Neuron (in vitro differentiated cells): Measurements from ENCODE around the gene ABAT.
"Not testable (repeated sequence)": the region's sequence is repeated elsewhere in the genome, so short reads cannot be mapped to it uniquely, and the experiment has no call there.

Experiments used
- H2AFZ ChIP-seq: one replicate; pipeline ENCODE4 v1.6.1; 2013; ENCODE audit warnings: low read depth, mild to moderate bottlenecking, inconsistent platforms, low read length, moderate library complexity
- H3K27me3 ChIP-seq: one replicate; pipeline ENCODE4 v1.6.1; 2013; ENCODE audit warnings: low read length; ENCODE audit not compliant: insufficient read depth
- H3K36me3 ChIP-seq: one replicate; pipeline ENCODE4 v1.6.1; 2013; ENCODE audit warnings: low read length; ENCODE audit not compliant: insufficient read depth
- H3K4me1 ChIP-seq: one replicate; pipeline ENCODE4 v1.6.1; 2013; ENCODE audit warnings: low read length; ENCODE audit not compliant: insufficient read depth
- H3K4me3 ChIP-seq: 2 replicates; pipeline ENCODE4 v1.5.1; 2013; ENCODE audit warnings: mild to moderate bottlenecking, low read length, moderate library complexity
- H3K9me3 ChIP-seq: one replicate; pipeline ENCODE4 v1.6.1; 2013; ENCODE audit warnings: low read length

ABAT gene

DNA sequence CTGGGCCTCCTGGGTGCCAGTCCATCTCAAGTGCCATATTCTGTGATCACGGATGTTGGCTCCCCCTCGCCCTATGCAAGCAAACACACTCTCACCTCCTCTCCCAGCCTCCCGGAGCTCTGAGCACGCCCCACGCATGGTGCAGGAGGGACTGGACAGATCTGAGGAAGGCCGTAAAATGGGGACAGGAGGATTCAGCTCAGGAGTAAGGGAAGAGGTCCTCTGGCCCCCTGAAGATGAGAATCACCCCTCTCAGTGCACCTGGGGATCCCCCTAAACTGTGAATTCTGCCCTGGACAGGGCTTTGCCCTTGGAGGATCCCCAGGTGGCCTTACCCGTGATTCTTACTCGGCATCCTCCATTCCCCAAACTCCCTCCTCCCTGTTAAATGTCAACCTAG is 107.4 kb downstream of the ABAT start:
- no peak overlapping the region for H3K4me3 ChIP-seq
- H3K36me3 ChIP-seq = peaks cover 63% of the 10 kb centered on the region
- no peaks in the 10 kb centered on the region for H3K27me3 ChIP-seq
- H3K9me3 ChIP-seq = no peaks in the 10 kb centered on the region
- H3K4me1 ChIP-seq = no peaks in the 10 kb centered on the region
- no peak overlapping the region for H2AFZ ChIP-seq

DNA sequence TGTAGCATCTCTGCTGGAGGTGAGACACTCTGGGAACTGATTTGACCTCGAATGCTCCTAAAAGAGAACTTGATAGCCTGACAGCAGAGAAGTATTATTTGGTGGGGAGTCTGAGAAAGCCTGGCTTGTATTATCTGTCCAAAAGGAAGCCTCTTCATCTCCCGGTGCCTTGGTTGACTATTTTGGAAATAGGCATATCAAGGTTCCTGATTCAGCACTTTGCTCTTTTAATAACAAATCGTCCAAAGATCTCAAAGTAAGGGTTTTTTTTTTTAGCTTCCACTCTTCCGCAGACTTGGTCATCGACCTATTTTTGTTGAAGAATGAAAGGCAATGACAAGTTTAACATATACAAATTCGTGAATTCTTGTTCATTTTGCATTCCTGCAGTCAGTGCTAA is 108.3 kb downstream of the ABAT start:
- H2AFZ ChIP-seq = no peak overlapping the region
- H3K4me3 ChIP-seq = no peak overlapping the region
- no peaks in the 10 kb centered on the region for H3K9me3 ChIP-seq
- H3K4me1 ChIP-seq = no peaks in the 10 kb centered on the region
- peaks cover 56% of the 10 kb centered on the region for H3K36me3 ChIP-seq
- H3K27me3 ChIP-seq = no peaks in the 10 kb centered on the region

DNA sequence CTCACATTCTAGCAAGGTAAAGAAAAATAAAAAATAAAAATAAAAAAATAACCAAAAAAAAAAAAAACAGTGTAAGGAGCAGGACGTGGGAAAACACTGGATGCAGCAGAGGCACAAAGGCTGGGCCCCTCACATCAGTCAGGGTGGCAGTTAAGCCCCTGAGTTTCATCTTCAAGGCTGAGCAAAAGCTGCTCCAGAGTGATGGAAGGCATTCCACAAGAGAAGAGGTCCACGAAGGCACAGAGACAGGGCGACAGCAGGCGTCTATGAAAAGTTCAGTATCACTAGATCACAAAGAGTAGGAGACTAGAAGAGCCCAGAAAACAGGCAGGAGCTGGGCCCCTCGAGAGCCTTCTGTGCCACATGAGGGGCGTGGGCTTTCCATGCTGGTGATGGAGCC is 111.0 kb downstream of the ABAT start:
- Histone ChIP-seq H3K27me3 (no peaks in the 10 kb centered on the region), H3K4me3 (no peak overlapping the region), H3K9me3 (no peaks in the 10 kb centered on the region), H3K4me1 (no peaks in the 10 kb centered on the region), H3K36me3 (peaks cover 31% of the 10 kb centered on the region), H2AFZ (no peak overlapping the region)

DNA sequence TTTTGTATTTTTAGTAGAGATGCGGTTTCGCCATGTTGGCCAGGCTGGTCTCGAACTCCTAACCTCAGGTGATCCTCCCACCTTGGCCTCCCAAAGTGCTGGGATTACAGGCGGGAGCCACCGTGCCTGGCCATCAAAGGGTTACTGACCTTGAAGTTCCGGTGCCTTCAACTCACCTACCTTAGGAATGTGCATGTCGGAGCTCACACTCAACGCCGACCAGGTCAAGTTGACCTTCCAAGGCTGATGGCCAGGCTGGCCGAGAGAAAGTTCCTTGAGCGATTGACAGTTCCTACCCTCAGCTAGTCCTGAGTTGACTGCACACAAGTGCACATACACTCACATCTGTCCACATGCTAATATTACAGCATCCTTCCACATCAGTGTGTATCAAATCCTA is 111.9 kb downstream of the ABAT start:
- not testable (repeated sequence) for H3K27me3 ChIP-seq, H3K4me1 ChIP-seq, H3K9me3 ChIP-seq, H3K4me3 ChIP-seq, H2AFZ ChIP-seq
- peaks cover 22% of the 10 kb centered on the region for H3K36me3 ChIP-seq

DNA sequence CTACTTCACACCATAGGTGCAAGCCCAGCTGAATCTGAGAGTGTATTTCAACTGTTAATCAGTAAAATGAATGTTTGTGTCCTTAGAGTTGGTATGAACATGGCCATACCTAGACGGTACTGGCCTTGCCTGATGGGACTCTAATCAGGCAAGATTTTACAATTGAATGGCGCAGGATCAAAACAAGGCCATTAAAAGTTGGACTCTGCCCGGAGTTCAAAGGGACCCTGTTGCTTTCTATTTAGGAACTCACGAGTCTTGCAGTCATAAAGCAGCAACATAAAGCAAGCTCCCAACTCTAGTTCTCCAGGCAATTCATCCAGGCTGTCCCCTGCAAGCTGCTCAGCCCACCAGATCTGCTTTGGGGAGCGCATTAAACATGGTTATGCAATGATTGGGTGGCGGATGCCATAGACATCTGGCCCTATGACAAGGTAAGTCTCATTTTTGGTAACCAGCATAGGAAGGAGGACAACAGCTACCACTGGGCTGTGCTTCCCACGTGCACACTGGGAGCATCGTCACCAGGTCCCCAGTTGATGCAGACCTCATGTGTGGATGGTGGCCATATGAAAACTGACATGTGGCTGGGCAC is 114.3 kb downstream of the ABAT start:
- no peaks in the 10 kb centered on the region for H3K4me1 ChIP-seq
- H3K27me3 ChIP-seq = no peaks in the 10 kb centered on the region
- no peaks in the 10 kb centered on the region for H3K9me3 ChIP-seq
- no peak overlapping the region for H3K4me3 ChIP-seq
- H2AFZ ChIP-seq = no peak overlapping the region
- H3K36me3 ChIP-seq = peaks cover 5% of the 10 kb centered on the region

DNA sequence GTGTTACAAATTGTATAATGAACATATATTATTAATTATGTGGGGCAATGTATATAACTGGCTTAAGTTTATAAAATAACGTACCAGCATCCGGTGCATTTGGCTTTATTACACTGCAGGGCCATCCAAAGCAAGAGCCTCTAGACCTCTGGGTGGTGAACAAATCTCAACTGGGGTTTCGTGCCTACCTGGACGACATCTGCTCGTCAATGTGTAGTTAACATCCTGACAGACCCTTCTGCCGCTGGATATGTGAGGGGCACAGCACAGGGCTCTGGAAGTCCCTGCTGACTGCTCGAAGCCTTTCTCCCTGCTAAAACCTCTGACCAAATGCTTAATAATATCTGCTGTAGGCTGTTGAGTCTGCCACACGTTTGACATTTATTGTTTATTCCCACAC is 120.7 kb downstream of the ABAT start:
- H3K9me3 ChIP-seq = no peaks in the 10 kb centered on the region
- H3K27me3 ChIP-seq = no peaks in the 10 kb centered on the region
- peaks cover 4% of the 10 kb centered on the region for H3K36me3 ChIP-seq
- H3K4me1 ChIP-seq = peaks cover 23% of the 10 kb centered on the region
- H2AFZ ChIP-seq = no peak overlapping the region
- H3K4me3 ChIP-seq = no peak overlapping the region

DNA sequence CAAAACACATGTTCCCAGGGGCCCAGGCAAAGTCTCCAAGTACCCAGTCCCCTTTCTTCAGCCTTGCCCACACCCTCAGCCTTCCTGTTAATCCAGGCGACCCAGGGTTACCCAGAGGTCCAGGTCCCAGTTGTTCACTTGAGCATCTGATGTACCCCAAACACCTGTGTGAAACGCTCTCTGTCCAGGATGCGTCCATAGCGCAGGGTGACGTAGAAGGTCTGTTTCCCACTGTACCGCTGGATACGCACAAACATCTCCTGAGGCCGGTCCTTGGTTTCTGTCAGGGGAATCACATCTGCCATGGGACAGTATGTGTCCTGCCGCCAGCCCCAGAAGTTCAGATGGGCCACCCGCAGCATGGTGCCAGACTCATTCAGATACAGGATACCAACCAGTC is 121.4 kb downstream of the ABAT start:
- Histone ChIP-seq H3K27me3 (no peaks in the 10 kb centered on the region), H3K4me3 (no peak overlapping the region), H3K36me3 (peaks cover 7% of the 10 kb centered on the region), H3K4me1 (peaks cover 23% of the 10 kb centered on the region), H2AFZ (no peak overlapping the region), H3K9me3 (no peaks in the 10 kb centered on the region)

DNA sequence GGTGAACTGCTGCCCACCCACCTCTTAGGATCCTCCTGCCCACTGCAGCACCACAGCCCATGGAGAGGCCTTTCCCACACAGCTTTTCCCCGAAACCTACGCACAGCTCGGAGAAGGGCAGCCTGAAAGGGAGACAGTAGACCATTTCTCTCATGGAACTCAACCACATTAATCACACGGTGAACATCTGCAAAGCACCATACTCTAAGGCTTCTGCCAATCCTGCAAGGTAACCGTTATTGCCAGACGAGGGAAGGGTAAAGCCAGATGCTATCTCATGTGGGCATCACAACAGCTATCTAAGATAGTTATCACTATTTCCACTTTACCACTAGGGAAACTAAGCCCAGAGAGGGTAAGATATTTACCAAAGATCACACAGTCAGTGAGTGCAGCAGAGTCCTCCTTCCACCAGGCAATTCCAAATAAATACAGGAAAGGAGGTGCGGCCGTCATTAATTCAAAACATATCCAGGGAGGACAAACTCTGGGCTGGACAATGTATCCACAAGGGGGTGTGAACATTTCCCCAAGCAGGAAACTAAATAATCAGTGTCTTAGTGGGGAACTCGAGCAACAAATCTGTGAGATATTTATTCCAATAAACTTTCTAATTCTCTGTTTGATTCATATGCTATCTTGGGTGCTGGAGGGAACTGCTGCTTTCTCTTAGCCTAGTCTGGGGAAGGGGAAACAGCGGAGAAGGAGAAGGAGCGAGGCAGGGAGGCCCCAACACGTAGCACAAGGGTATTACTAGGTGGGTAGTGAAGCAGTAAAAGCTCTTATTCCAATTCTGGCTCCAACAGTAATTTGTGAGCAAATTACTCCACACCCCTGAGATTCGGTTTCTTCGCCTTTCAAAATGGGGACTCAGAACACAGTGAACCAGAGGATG is 122.3 kb downstream of the ABAT start:
- no peaks in the 10 kb centered on the region for H3K27me3 ChIP-seq
- no peak overlapping the region for H2AFZ ChIP-seq
- no peaks in the 10 kb centered on the region for H3K9me3 ChIP-seq
- peak overlapping the region; percentile 92 for H3K4me3 ChIP-seq
- peaks cover 23% of the 10 kb centered on the region for H3K4me1 ChIP-seq
- peaks cover 7% of the 10 kb centered on the region for H3K36me3 ChIP-seq

DNA sequence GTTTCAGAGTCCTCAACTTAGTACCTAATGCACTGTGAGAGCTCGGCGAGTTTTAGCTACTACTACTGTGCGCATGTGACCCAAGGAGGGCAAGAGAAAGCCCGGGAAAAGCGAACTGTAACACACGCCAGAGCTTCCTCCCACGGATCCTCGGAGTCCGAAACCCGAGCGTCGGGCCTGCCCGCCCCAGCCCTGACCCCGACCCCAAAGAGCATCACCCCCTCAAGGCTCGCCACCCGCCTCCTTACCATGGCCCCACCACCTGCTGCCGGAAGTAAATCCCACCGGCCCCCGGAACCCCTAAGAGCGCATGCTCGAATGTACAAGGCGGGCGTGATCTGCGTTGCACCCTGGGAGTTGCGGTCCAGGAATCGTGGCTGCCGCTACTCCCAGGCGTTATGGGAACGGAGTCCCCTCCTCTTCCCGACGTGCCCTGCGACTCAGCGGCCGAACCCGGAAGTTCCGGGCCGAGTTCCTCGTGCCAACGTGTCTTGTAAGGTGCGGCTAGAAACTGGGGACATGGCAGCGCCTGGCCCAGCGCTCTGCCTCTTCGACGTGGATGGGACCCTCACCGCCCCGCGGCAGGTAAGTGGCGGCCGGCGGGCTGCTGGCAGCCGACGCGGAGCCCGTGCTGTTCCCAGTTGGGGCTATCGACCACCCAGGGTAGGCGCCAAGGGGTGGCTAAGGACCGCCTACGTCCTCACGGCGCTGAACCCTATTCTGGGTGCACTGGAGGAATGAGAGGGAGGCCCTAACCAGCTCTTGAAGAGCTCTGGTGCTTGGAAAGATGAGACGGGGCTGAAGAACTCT is 123.2 kb downstream of the ABAT start, which contains the start of the genes PMM2 and TMEM186:
Gene PMM2, plus strand, starts transcription at position 476 of the 810 bp plus-strand sequence. Its CDS starts 44 bp downstream, at position 520.
Gene TMEM186, minus strand, starts transcription at position 276 of the 810 bp plus-strand sequence. Its CDS starts 25 bp downstream, at position 251.
- Histone ChIP-seq H3K9me3 (no peaks in the 10 kb centered on the region), H3K4me1 (peaks cover 23% of the 10 kb centered on the region), H3K36me3 (peaks cover 16% of the 10 kb centered on the region), H2AFZ (peak within 1 kb of the TSS; percentile 27), H3K27me3 (no peaks in the 10 kb centered on the region), H3K4me3 (peak within 1 kb of the TSS; percentile 92)

DNA sequence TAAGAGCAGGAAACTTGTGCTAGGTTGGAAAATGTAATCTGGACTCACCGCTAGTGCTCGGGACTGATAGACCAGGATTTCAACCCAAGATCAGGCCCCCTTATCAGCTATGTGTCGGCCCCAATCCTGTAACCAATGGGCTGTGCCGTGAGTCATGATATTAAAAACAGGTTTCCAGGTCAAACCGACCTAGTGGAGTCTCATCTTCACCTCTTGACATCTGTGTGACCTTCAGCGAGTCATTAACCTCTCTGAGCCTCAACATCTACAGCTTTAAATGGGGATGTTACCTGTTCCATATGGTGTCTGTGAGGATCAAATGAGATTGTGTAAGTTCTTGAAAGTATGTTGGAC is 123.7 kb downstream of the ABAT start:
- peaks cover 20% of the 10 kb centered on the region for H3K36me3 ChIP-seq

DNA sequence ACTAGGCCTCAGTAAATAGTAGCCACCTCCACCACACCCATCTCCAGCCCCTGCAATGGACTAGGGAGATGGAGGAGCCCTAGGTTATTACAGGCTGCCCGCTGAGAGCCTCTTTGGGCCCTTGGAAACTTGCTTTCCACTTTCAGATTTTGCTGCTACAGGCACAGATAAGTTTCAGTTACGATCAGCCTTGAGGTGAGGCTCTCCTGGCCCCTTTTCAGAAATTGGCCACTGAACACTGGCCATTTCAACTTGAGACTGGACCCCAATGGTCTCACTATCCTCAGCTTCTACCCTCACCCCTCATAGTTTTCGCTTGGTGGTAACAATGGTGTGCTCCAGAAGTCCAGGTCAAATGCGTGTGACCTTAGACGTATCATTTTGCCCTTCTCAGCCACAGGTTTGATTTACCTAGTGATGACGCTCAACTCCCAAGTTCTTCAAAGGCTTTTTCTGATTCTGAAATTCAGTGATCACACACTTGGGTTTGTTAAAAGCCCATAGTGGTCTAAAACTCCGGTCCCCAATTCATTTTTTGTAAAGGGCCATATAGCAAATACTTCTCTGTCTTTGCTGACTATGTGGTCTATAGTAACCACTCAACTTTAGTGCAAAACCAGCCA is 124.2 kb downstream of the ABAT start:
- no peaks in the 10 kb centered on the region for H3K9me3 ChIP-seq
- peak overlapping the region; percentile 92 for H3K4me3 ChIP-seq
- peaks cover 23% of the 10 kb centered on the region for H3K36me3 ChIP-seq
- H3K4me1 ChIP-seq = peaks cover 23% of the 10 kb centered on the region
- no peaks in the 10 kb centered on the region for H3K27me3 ChIP-seq
- H2AFZ ChIP-seq = no peak overlapping the region

More for the DNA sequence above, 123.7 kb downstream of the ABAT start:
- Histone ChIP-seq H3K9me3 (no peaks in the 10 kb centered on the region), H2AFZ (peak overlapping the region; percentile 27), H3K27me3 (no peaks in the 10 kb centered on the region), H3K4me1 (peaks cover 23% of the 10 kb centered on the region), H3K4me3 (peak overlapping the region; percentile 92)

DNA sequence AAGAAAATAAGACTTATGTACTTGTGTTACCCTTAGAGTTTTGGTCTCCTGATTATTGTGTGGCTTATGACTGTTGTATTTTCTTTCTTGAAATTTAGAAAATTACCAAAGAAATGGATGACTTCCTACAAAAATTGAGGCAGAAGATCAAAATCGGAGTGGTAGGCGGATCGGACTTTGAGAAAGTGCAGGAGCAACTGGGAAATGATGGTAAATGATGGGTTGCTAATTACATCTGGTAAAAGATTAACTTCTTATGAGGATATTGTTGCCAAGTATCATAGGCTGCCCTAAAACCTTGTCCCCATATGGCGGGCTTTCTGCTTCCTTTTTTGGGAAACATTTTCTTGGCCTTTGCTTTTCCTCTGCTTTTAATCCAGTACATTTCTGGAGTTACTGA is 127.3 kb downstream of the ABAT start:
- Histone ChIP-seq H3K9me3 (no peaks in the 10 kb centered on the region), H3K36me3 (peaks cover 39% of the 10 kb centered on the region), H2AFZ (no peak overlapping the region), H3K4me1 (peaks cover 16% of the 10 kb centered on the region), H3K27me3 (no peaks in the 10 kb centered on the region), H3K4me3 (no peak overlapping the region)
